K562 (cell line): ENCODE measurements around the gene WDFY2. TPM values are rescaled to one million over a fixed set of nuclear protein-coding genes. Genes with fewer than 3 reads are reported as not detected.
A peak's percentile ranks its signal among the peaks of the same experiment; 100 is the strongest.

Source experiments
- ATAC-seq: fragments of 200-7000 bp; cut with Tn5 transposase; 3 replicates; pipeline ENCODE4 v1.9.1; 2020; ENCODE audit warnings: moderate library complexity
- BruUV-seq: library from RNA; stranded (reverse); fragments of 400-500 nt; replicated peaks from 2 replicates; lab custom pipeline; 2021; lab: Mats Ljungman, UMichigan
- CTCF ChIA-PET: fragments of 300-600 bp; formaldehyde crosslinking; extraction: SDS; loops from one replicate; lab custom pipeline; 2021; ENCODE audit warnings: low intra/inter-chr PET ratio; lab: Yijun Ruan, JAX
- POLR2A ChIA-PET: fragments of 300-600, 350-650 bp; sonication (Branson Sonifier 250); formaldehyde crosslinking; extraction: SDS; loops from one replicate; lab custom pipeline; 2021; ENCODE audit warnings: antibody characterized with exemption, inconsistent platforms; lab: Yijun Ruan, JAX
- DNase-seq, 4 experiments: peaks; one replicate each; pipeline versions ENCODE4 v3.0.0 to v3.0.0-alpha.2; 2011 to 2018; ENCODE audit warnings: low spot score in 3 of 4, mixed read lengths in 3 of 4; ENCODE audit errors: extremely low read depth in 1 of 4
- FAIRE-seq: peaks from 2 replicates; lab custom pipeline; 2011; peaks lifted over from hg19 to GRCh38; lab: Jason Lieb, UNC
- H2AFZ ChIP-seq: 2 replicates; pipeline ENCODE4 v1.6.0; 2011; ENCODE audit warnings: low read depth, low read length, control low read depth, inconsistent platforms
- H3K27ac ChIP-seq: fragments of 200-600 bp; 3 replicates; pipeline ENCODE4 v1.8.0; 2011; ENCODE audit warnings: low read depth, mild to moderate bottlenecking, control low read depth, inconsistent platforms, low read length, moderate library complexity, mixed read lengths; ENCODE audit errors: extremely low read depth
- H3K27me3 ChIP-seq, 2 experiments: fragments of 300-600 bp in 1 of 2; 2 replicates in 1 of 2; 3 replicates in 1 of 2; pipeline versions ENCODE4 v1.6.0 to v1.8.0; 2011; ENCODE audit warnings: inconsistent platforms in 2 of 2, low read length in 2 of 2, mild to moderate bottlenecking in 1 of 2, mixed read lengths in 1 of 2, moderate library complexity in 1 of 2; ENCODE audit not compliant: control insufficient read depth in 2 of 2, insufficient read depth in 2 of 2
- H3K36me3 ChIP-seq: fragments of 300-600 bp; 3 replicates; pipeline ENCODE4 v1.8.0; 2011; ENCODE audit warnings: mild to moderate bottlenecking, low read length, inconsistent platforms; ENCODE audit not compliant: control insufficient read depth, insufficient read depth
- H3K4me1 ChIP-seq, 2 experiments: fragments of 200-600 bp in 1 of 2; replicated peaks in 1 of 2; 2 replicates in 1 of 2; 3 replicates in 1 of 2; pipeline versions ENCODE4 v1.5.1 to v1.8.0; 2011; ENCODE audit warnings: inconsistent platforms in 2 of 2, low read length in 2 of 2, mild to moderate bottlenecking in 1 of 2, mixed read lengths in 1 of 2, moderate library complexity in 1 of 2; ENCODE audit not compliant: control insufficient read depth in 2 of 2, insufficient read depth in 2 of 2
- H3K4me2 ChIP-seq: 2 replicates; pipeline ENCODE4 v1.6.1; 2011; ENCODE audit warnings: low read length, control low read depth, inconsistent platforms, mixed read lengths; ENCODE audit not compliant: insufficient read depth
- H3K4me3 ChIP-seq: fragments of 200-600 bp; sonication (generic), shearing (Covaris generic); 2 replicates; pipeline ENCODE4 v1.5.1; 2016; ENCODE audit warnings: control low read depth, inconsistent platforms
- H3K79me2 ChIP-seq: fragments of 200-600 bp; 3 replicates; pipeline ENCODE4 v1.8.0; 2011; ENCODE audit warnings: low read length, inconsistent platforms; ENCODE audit not compliant: control insufficient read depth, insufficient read depth
- H3K9ac ChIP-seq, 2 experiments: 2 replicates each; pipeline versions ENCODE4 v1.6.0 to v1.6.1; 2011; ENCODE audit warnings: low read depth in 2 of 2, low read length in 2 of 2, control low read depth in 1 of 2, inconsistent platforms in 1 of 2, mild to moderate bottlenecking in 1 of 2, mixed read lengths in 1 of 2; ENCODE audit not compliant: insufficient read depth in 1 of 2
- H3K9me1 ChIP-seq: one replicate; pipeline ENCODE4 v1.6.0; 2011; ENCODE audit warnings: inconsistent platforms, mild to moderate bottlenecking, low read length, moderate library complexity; ENCODE audit not compliant: control insufficient read depth, insufficient read depth
- H3K9me3 ChIP-seq: replicated peaks from 2 replicates; pipeline ENCODE4 v1.5.1; 2011; ENCODE audit warnings: low read depth, low read length, inconsistent platforms; ENCODE audit not compliant: control insufficient read depth, insufficient read depth
- H4K20me1 ChIP-seq: replicated peaks from 2 replicates; pipeline ENCODE4 v1.6.1; 2011; ENCODE audit warnings: low read length, inconsistent platforms, mixed read lengths; ENCODE audit not compliant: control insufficient read depth, insufficient read depth
- ASH1L ChIP-seq: fragments of 450-650 bp; IDR thresholded peaks from 2 replicates; pipeline ENCODE4 v1.6.1; 2018; ENCODE audit warnings: borderline replicate concordance, mild to moderate bottlenecking, low read depth; ENCODE audit not compliant: partially characterized antibody
- CBX3 ChIP-seq, 2 experiments: IDR thresholded peaks; 1 replicate in 1 of 2; 2 replicates in 1 of 2; pipeline ENCODE4 v1.6.1; 2012; ENCODE audit warnings: inconsistent platforms in 2 of 2, low read length in 2 of 2, borderline replicate concordance in 1 of 2, control low read depth in 1 of 2
- PURB ChIP-seq: sonication (generic); formaldehyde crosslinking; IDR thresholded peaks from 2 replicates; pipeline ENCODE4 v1.9.0; 2021; ENCODE audit warnings: low read depth, mild to moderate bottlenecking, missing genetic modification reagents
- RBM25 ChIP-seq: fragments of 200-400 bp; formaldehyde crosslinking; IDR thresholded peaks from 2 replicates; pipeline ENCODE4 v1.6.1; 2018; ENCODE audit warnings: low read length, low read depth, moderate library complexity; ENCODE audit not compliant: severe bottlenecking
- SMARCB1 ChIP-seq: IDR thresholded peaks from 2 replicates; pipeline ENCODE4 v1.6.1; 2011; ENCODE audit warnings: improper control_type of control experiment, low read depth; ENCODE audit not compliant: insufficient read length
- SREBF2 ChIP-seq: sonication (generic); formaldehyde crosslinking; IDR thresholded peaks from 2 replicates; pipeline ENCODE4 v1.4.0; 2020; ENCODE audit warnings: mild to moderate bottlenecking, missing genetic modification reagents
- ZNF384 ChIP-seq: IDR thresholded peaks from 2 replicates; pipeline ENCODE4 v1.6.1; 2012; ENCODE audit warnings: low read depth, low read length, improper control_type of control experiment
- ZNF431 ChIP-seq: sonication (generic); formaldehyde crosslinking; IDR thresholded peaks from 2 replicates; pipeline ENCODE4 v1.8.0; 2022; ENCODE audit warnings: mild to moderate bottlenecking, missing genetic modification reagents
- WGBS: fragments of 100-300 bp; shearing (Covaris generic); methylation state at CpG from one replicate; pipeline ENCODE4 v1.1.6; 2016; ENCODE audit warnings: low coverage, mixed read lengths; ENCODE audit not compliant: insufficient coverage; ENCODE audit errors: missing lambda C conversion rate; 5-methylcytosine and 5-hydroxymethylcytosine counted together
- in situ Hi-C: fragments of 300-500 bp; cut with MboI; formaldehyde crosslinking; loops from 4 replicates; pipeline ENCODE4 v1.15.0; 2018; ENCODE audit warnings: inconsistent platforms, mixed read lengths
- intact Hi-C: fragments of 100-400 bp; cut with micrococcal nuclease; formaldehyde crosslinking; loops from 2 replicates; pipeline ENCODE4 v1.14.2; 2022
- polyA plus RNA-seq, 8 experiments: library from polyadenylated mRNA; depleted of rRNA in 4 of 8; stranded (reverse) in 5 of 8; unstranded in 3 of 8; fragments of >200 nt; fragmentation: Nextera tagmentation in 2 of 8; fragmentation: Illumina TruSeq in 1 of 8; extraction: Ambion mirVana in 2 of 8; extraction: Trizol in 1 of 8; gene quantifications; 2 replicates each; pipeline versions ENCODE4 v1.2.1 to v1.2.3, GENCODE V29; 2011 to 2014; ENCODE audit warnings: inconsistent platforms in 1 of 8, missing spikeins in 1 of 8
- total RNA-seq, 7 experiments: library from RNA; depleted of rRNA in 6 of 7; stranded (reverse); fragments of >200 nt in 6 of 7; fragmentation: Illumina TruSeq in 2 of 7; extraction: Trizol in 2 of 7; gene quantifications; 2 replicates each; pipeline versions ENCODE4 v1.2.1 to v1.2.3, GENCODE V29; 2011 to 2021; ENCODE audit warnings: low replicate concordance in 1 of 7
- TF ChIP-seq, protein P1 (sequence below): sonication (generic); formaldehyde crosslinking; IDR thresholded peaks from 2 replicates; pipeline ENCODE4 v1.8.1; 2023; ENCODE audit warnings: missing genetic modification reagents, mild to moderate bottlenecking, borderline replicate concordance
- TF ChIP-seq, protein P2 (sequence below): sonication (generic); formaldehyde crosslinking; IDR thresholded peaks from 2 replicates; pipeline ENCODE4 v1.5.0; 2020; ENCODE audit warnings: missing genetic modification reagents
- TF ChIP-seq, protein P3 (sequence below): fragments of 450-650 bp; formaldehyde crosslinking; conservative IDR thresholded peaks from 2 replicates; pipeline ENCODE4 v1.4.0; 2022; ENCODE audit warnings: mild to moderate bottlenecking, missing genetic modification characterization
- TF ChIP-seq, protein P4 (sequence below): fragments of 450-650 bp; IDR thresholded peaks from 2 replicates; pipeline ENCODE4 v1.6.1; 2017; ENCODE audit warnings: mild to moderate bottlenecking, moderate library complexity
- TF ChIP-seq, protein P5 (sequence below): fragments of 250-450 bp; sonication (Bioruptor Pico); IDR thresholded peaks from 2 replicates; pipeline ENCODE4 v1.4.0; 2020

The WDFY2 gene
- total and polyA plus RNA-seq, 9 of the 15 experiments (the other 6 are each of a cell fraction or from before 2014, with no cell fraction given) = 0.66 to 6.4 (median 4.4) TPM

DNA sequence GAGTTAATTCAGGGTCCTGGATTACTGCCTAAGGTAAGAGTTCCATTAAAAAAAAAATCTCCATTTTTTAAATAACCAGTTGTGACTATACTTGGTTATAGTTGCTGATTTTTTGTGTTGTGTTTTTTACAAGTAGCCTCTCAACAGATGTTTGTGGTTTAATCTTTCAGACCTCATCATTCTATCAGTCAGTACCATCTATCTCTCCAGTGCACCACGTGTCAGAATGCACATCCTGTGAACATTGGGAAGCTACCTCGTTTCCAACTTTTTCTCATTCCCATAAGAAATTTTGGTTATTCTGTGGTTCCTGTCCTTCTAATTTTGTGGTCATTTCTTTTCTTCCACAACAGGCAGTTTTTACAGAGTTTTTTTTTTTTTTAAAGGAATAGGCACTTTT lies 39.2 kb downstream of the WDFY2 start:
- Histone ChIP-seq H3K9me1 (no peaks in the 10 kb centered on the region), H3K4me1 (peaks cover 4 to 6% of the 10 kb centered on the region in 2 experiments; a peak in 3 of 5 replicates), H3K9ac (no peak overlapping the region), H3K4me2 (no peak overlapping the region), H3K9me3 (no peaks in the 10 kb centered on the region), H3K27ac (no peak overlapping the region), H3K79me2 (no peaks in the 10 kb centered on the region), H3K36me3 (no peaks in the 10 kb centered on the region), H3K27me3 (no peaks in the 10 kb centered on the region), H4K20me1 (no peaks in the 10 kb centered on the region), H3K4me3 (no peak overlapping the region), H2AFZ (no peak overlapping the region)
- DNase-seq (no peak), ATAC-seq (no peak), FAIRE-seq (no peak)
- BruUV-seq = no TSS peak
- CTCF ChIA-PET = no interaction called here
- POLR2A ChIA-PET = no interaction called here
- in situ Hi-C loops (no loop called here), intact Hi-C loops (no loop called here)
- WGBS = 25% methylated on average over 2 of the region's 2 CpGs
- peak; percentile 45; the same call in 1 of the 2 replicates for TF ChIP-seq ZNF384
- TF ChIP-seq, protein P1, sequence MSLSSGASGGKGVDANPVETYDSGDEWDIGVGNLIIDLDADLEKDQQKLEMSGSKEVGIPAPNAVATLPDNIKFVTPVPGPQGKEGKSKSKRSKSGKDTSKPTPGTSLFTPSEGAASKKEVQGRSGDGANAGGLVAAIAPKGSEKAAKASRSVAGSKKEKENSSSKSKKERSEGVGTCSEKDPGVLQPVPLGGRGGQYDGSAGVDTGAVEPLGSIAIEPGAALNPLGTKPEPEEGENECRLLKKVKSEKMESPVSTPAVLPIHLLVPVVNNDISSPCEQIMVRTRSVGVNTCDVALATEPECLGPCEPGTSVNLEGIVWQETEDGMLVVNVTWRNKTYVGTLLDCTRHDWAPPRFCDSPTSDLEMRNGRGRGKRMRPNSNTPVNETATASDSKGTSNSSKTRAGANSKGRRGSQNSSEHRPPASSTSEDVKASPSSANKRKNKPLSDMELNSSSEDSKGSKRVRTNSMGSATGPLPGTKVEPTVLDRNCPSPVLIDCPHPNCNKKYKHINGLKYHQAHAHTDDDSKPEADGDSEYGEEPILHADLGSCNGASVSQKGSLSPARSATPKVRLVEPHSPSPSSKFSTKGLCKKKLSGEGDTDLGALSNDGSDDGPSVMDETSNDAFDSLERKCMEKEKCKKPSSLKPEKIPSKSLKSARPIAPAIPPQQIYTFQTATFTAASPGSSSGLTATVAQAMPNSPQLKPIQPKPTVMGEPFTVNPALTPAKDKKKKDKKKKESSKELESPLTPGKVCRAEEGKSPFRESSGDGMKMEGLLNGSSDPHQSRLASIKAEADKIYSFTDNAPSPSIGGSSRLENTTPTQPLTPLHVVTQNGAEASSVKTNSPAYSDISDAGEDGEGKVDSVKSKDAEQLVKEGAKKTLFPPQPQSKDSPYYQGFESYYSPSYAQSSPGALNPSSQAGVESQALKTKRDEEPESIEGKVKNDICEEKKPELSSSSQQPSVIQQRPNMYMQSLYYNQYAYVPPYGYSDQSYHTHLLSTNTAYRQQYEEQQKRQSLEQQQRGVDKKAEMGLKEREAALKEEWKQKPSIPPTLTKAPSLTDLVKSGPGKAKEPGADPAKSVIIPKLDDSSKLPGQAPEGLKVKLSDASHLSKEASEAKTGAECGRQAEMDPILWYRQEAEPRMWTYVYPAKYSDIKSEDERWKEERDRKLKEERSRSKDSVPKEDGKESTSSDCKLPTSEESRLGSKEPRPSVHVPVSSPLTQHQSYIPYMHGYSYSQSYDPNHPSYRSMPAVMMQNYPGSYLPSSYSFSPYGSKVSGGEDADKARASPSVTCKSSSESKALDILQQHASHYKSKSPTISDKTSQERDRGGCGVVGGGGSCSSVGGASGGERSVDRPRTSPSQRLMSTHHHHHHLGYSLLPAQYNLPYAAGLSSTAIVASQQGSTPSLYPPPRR (CRISPR knock-in tag) = no peak
- TF ChIP-seq, protein P2, sequence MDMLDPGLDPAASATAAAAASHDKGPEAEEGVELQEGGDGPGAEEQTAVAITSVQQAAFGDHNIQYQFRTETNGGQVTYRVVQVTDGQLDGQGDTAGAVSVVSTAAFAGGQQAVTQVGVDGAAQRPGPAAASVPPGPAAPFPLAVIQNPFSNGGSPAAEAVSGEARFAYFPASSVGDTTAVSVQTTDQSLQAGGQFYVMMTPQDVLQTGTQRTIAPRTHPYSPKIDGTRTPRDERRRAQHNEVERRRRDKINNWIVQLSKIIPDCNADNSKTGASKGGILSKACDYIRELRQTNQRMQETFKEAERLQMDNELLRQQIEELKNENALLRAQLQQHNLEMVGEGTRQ = peak; percentile 51
- no peak for TF ChIP-seq PURB (CRISPR knock-in tag)
- no peak for TF ChIP-seq SREBF2
- TF ChIP-seq, protein P3, sequence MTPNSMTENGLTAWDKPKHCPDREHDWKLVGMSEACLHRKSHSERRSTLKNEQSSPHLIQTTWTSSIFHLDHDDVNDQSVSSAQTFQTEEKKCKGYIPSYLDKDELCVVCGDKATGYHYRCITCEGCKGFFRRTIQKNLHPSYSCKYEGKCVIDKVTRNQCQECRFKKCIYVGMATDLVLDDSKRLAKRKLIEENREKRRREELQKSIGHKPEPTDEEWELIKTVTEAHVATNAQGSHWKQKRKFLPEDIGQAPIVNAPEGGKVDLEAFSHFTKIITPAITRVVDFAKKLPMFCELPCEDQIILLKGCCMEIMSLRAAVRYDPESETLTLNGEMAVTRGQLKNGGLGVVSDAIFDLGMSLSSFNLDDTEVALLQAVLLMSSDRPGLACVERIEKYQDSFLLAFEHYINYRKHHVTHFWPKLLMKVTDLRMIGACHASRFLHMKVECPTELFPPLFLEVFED (CRISPR knock-in tag) = no peak
- no peak for TF ChIP-seq ZNF431
- TF ChIP-seq, protein P4, sequence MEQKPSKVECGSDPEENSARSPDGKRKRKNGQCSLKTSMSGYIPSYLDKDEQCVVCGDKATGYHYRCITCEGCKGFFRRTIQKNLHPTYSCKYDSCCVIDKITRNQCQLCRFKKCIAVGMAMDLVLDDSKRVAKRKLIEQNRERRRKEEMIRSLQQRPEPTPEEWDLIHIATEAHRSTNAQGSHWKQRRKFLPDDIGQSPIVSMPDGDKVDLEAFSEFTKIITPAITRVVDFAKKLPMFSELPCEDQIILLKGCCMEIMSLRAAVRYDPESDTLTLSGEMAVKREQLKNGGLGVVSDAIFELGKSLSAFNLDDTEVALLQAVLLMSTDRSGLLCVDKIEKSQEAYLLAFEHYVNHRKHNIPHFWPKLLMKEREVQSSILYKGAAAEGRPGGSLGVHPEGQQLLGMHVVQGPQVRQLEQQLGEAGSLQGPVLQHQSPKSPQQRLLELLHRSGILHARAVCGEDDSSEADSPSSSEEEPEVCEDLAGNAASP = no peak
- no peak for TF ChIP-seq CBX3 (IDR thresholded peaks at IDR 0.05; ENCODE audit: borderline replicate concordance in 1 of 2, low read length in 2 of 2)
- TF ChIP-seq ASH1L = no peak
- TF ChIP-seq, protein P5, sequence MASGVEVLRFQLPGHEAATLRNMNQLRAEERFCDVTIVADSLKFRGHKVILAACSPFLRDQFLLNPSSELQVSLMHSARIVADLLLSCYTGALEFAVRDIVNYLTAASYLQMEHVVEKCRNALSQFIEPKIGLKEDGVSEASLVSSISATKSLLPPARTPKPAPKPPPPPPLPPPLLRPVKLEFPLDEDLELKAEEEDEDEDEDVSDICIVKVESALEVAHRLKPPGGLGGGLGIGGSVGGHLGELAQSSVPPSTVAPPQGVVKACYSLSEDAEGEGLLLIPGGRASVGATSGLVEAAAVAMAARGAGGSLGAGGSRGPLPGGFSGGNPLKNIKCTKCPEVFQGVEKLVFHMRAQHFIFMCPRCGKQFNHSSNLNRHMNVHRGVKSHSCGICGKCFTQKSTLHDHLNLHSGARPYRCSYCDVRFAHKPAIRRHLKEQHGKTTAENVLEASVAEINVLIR = no peak
- no peak for TF ChIP-seq SMARCB1
- TF ChIP-seq RBM25 = no peak
